ENCODE measurements around the gene PTGIR. TPM values are rescaled to one million over a fixed set of nuclear protein-coding genes. Genes with fewer than 3 reads are reported as not detected.

The PTGIR gene
- total RNA-seq, 4 donors from 2014 or later = 0.55 to 2.4 (median 2.2) TPM; not detected in 1

DNA sequence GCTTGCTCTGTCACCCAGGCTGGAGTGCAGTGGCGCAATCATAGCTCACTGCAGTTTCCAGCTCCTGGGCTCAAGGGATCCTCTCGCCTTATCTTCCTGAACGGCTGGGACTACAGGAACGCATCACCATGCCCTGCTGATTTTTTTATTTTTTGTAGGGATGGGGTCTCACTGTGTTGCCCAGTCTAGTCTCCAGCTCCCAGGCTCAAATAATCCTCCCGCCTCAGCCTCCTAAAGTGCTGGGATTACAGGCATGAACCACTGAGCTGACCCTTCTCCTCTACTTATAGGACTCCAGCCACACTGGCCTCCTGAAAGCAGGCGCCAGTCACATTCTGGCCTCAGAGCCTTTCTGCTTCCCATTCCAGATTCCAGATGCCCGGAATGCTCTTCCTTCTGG lies 25.6 kb upstream of the PTGIR start:
- in situ Hi-C loops (cut with MboI; ENCODE audit: low pct_ligation_motif_present in 1 of 4, low pct_unique_long_range_greater_than_20kb in 1 of 4, low sequenced_read_pairs in 3 of 4) = no loop called here
- TF ChIP-seq EP300 (IDR thresholded peaks at IDR 0.05; ENCODE audit: low read depth) (no peak), POLR2A (IDR thresholded peaks at IDR 0.05) (no peak), POLR2AphosphoS5 (IDR thresholded peaks at IDR 0.05) (no peak)
- TF ChIP-seq, protein P1, sequence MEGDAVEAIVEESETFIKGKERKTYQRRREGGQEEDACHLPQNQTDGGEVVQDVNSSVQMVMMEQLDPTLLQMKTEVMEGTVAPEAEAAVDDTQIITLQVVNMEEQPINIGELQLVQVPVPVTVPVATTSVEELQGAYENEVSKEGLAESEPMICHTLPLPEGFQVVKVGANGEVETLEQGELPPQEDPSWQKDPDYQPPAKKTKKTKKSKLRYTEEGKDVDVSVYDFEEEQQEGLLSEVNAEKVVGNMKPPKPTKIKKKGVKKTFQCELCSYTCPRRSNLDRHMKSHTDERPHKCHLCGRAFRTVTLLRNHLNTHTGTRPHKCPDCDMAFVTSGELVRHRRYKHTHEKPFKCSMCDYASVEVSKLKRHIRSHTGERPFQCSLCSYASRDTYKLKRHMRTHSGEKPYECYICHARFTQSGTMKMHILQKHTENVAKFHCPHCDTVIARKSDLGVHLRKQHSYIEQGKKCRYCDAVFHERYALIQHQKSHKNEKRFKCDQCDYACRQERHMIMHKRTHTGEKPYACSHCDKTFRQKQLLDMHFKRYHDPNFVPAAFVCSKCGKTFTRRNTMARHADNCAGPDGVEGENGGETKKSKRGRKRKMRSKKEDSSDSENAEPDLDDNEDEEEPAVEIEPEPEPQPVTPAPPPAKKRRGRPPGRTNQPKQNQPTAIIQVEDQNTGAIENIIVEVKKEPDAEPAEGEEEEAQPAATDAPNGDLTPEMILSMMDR (IDR thresholded peaks at IDR 0.05) = no peak
- peak overlapping the region in 1 of 4 donors; percentile 3 for H3K27ac ChIP-seq
- no peak overlapping the region for H3K4me3 ChIP-seq
- DNase-seq = no peak
- peaks cover 45% of the 10 kb centered on the region for H3K27me3 ChIP-seq
- WGBS, 2 donors (ENCODE audit: low coverage in 1 of 2) = 80 to 86% methylated on average over 4 to 7 of the region's 7 CpGs
- no peaks in the 10 kb centered on the region for H3K36me3 ChIP-seq
- H3K4me1 ChIP-seq = peaks cover 0 to 16% (median 8%) of the 10 kb centered on the region in 4 donors
- intact Hi-C loops (cut with DNase I; ENCODE audit: low total_unique reads) = no loop called here
- no peaks in the 10 kb centered on the region for H3K9me3 ChIP-seq

DNA sequence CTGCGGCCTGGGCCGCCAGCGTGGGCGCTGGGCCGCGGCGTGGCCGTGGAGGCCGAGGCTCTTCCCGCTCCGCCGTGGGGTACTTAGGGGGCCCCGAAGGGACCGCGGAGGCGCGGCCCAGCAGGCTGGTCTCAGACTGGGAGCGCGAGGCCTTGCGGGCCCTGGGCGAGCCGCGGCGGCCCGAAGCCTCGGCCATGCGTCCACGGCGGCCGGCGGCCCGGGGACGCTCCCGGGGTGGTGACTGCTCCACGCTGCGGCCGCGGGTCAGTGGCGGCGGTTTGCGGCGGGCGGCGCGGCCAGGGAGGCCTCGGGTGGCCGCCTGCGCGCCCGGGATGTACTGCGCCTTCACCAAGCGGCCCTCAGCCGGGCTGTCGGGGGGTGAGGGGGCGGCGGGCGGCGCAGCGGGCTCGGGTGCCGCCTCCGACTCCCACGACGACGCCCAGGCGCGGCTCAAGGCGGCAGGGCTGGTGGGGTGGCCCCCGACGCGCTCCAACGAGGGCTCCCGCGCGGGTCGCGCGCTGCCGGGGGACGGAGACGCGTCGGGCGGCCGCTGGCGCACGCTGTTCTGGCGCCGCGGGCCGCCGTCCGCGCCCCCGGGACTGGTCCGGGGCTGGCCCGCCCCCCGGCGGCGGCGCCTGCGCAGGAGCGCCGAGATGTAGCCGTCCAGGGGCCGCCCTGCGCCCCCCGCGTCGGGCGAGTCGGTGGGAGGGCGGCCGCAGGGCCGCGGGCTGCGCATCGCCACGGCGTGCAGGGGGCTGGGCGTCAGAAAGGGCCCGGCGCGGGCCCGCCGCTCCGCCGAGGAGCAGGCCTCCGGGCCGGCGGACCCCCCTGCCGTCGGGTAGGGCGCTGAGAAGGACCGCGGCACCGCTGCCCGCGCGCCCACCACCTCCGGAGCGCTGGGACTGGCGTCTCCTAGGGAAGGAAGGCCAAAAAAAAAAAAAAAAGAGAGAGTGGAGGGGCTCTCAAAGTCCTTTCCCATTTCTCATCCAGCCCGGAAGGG lies 24.4 kb upstream of the PTGIR start:
- intact Hi-C loops (cut with DNase I; ENCODE audit: low total_unique reads) (no loop called here), in situ Hi-C loops (cut with MboI; ENCODE audit: low pct_ligation_motif_present in 1 of 4, low pct_unique_long_range_greater_than_20kb in 1 of 4, low sequenced_read_pairs in 3 of 4) (no loop called here)
- Histone ChIP-seq H3K4me1 (peaks cover 4 to 9% (median 6%) of the 10 kb centered on the region in 4 donors), H3K36me3 (no peaks in the 10 kb centered on the region), H3K4me3 (no peak overlapping the region), H3K9me3 (no peaks in the 10 kb centered on the region), H3K27ac (no peak overlapping the region), H3K27me3 (peaks cover 36% of the 10 kb centered on the region)
- WGBS, 2 donors (ENCODE audit: low coverage in 1 of 2) = 56 to 69% methylated on average over 28 to 55 of the region's 144 CpGs
- DNase-seq = no peak
- no peak for TF ChIP-seq POLR2AphosphoS5 (IDR thresholded peaks at IDR 0.05)
- no peak for TF ChIP-seq EP300 (IDR thresholded peaks at IDR 0.05; ENCODE audit: low read depth)
- TF ChIP-seq, protein P1 (IDR thresholded peaks at IDR 0.05) = no peak
- no peak for TF ChIP-seq POLR2A (IDR thresholded peaks at IDR 0.05)

DNA sequence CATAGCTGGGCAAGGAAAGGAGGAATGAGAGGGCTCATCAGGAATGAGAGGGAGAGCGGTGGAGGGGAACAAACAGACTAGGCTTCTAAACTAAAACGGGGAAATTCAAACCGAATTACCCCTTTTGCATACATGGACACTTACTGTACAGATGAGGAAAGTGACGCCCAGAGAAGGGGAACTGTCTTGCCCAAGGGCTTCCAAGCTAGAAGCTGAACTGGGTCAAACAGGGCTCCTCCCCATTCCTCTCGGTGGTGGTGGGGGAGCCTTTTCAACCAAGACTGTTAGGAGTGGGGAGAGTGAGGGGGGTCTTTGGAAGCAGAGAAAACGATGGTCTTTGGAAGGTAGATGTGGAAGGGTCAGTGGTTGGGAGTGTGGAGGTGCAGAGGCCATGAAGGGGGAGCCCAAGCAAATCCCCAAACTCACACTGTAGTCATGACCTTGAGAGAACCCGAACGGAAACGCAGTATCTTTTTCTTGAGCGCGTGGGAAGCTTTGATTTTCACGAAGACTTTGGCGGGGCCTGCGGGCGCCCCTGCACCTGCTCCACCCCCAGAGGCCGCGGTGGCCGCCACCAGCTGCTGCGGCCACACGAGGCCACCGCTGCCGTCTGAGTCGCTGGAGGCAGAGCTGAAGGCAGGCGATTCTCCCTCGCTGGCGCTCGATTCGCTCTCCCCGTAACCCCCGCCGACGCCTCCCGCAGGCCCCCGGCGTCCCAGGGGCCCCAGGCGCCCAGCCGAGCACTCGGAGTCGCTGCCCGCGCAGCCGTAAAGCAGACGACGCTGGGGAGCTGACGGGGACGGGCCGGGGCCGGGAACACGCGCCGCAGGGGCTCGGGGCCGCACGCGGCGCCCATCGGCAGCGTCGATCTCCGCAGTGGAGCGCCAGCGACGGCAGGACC lies 23.4 kb upstream of the PTGIR start:
- in situ Hi-C loops (cut with MboI; ENCODE audit: low pct_ligation_motif_present in 1 of 4, low pct_unique_long_range_greater_than_20kb in 1 of 4, low sequenced_read_pairs in 3 of 4) (no loop called here), intact Hi-C loops (cut with DNase I; ENCODE audit: low total_unique reads) (no loop called here)
- 17 to 79% methylated on average over 1 to 62 of the region's 63 CpGs for WGBS, 2 donors (ENCODE audit: low coverage in 1 of 2)
- TF ChIP-seq POLR2AphosphoS5 (IDR thresholded peaks at IDR 0.05) (no peak), EP300 (IDR thresholded peaks at IDR 0.05; ENCODE audit: low read depth) (no peak), POLR2A (IDR thresholded peaks at IDR 0.05) (no peak)
- TF ChIP-seq, protein P1 (IDR thresholded peaks at IDR 0.05) = no peak
- H3K4me1 ChIP-seq = peaks cover 3 to 5% (median 4%) of the 10 kb centered on the region in 4 donors
- no peak overlapping the region for H3K27ac ChIP-seq
- H3K27me3 ChIP-seq = peaks cover 36% of the 10 kb centered on the region
- no peak overlapping the region for H3K4me3 ChIP-seq
- H3K36me3 ChIP-seq = no peaks in the 10 kb centered on the region
- no peak for DNase-seq
- H3K9me3 ChIP-seq = no peaks in the 10 kb centered on the region

DNA sequence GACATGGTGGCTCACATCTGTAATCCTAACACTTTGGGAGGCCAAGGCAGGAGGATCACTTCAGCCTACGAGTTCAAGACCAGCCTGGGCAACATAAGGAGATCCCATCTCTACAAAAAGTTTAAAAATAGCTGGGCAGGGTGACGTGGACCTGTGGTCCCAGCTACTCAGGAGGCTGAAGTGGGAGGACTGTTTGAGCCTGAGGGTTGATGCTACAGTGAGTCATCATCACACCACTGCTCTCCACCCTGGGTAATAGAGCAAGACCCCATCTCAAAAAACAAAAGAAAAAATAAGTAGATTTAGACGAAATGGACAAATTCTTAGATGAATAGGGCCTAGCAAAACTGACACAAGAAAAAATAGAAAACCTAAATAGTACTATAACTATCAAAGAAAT lies 21.5 kb upstream of the PTGIR start:
- TF ChIP-seq EP300 (IDR thresholded peaks at IDR 0.05; ENCODE audit: low read depth) = no peak
- no peak overlapping the region for H3K4me3 ChIP-seq
- H3K9me3 ChIP-seq = no peaks in the 10 kb centered on the region
- 65 to 70% methylated on average over 2 to 3 of the region's 3 CpGs for WGBS, 2 donors (ENCODE audit: low coverage in 1 of 2)
- peaks cover 40% of the 10 kb centered on the region for H3K27me3 ChIP-seq
- no peak overlapping the region for H3K27ac ChIP-seq
- in situ Hi-C loops (cut with MboI; ENCODE audit: low pct_ligation_motif_present in 1 of 4, low pct_unique_long_range_greater_than_20kb in 1 of 4, low sequenced_read_pairs in 3 of 4) (no loop called here), intact Hi-C loops (cut with DNase I; ENCODE audit: low total_unique reads) (no loop called here)
- H3K36me3 ChIP-seq = no peaks in the 10 kb centered on the region
- no peak for DNase-seq
- peaks cover 0 to 4% (median 3%) of the 10 kb centered on the region in 4 donors for H3K4me1 ChIP-seq

Measured in transverse colon (tissue), 4 donors.